Glomerular endothelial cell (primary cell): Measurements from ENCODE around the gene TGM5. TPM values are rescaled to one million over a fixed set of nuclear protein-coding genes. Genes with fewer than 3 reads are reported as not detected.
"Not testable (repeated sequence)": the region's sequence is repeated elsewhere in the genome, so short reads cannot be mapped to it uniquely, and the experiment has no call there.

Experiments used
- DNase-seq: peaks from one replicate; pipeline ENCODE4 v3.0.0-alpha.2; 2011; ENCODE audit warnings: low read depth, low spot score; ENCODE audit errors: extremely low read depth
- total RNA-seq: library from RNA; depleted of rRNA; stranded (reverse); fragments of >200 nt; gene quantifications from 2 replicates; pipeline ENCODE4 v1.2.3, GENCODE V29; 2015

TGM5 gene
- total RNA-seq, 1 donor from 2014 or later = not detected

GRCh38 chr15:43276563-43277200 lies 10.0 kb upstream of the TGM5 start:
- DNase-seq = no peak

GRCh38 chr15:43275740-43276562 lies 9.2 kb upstream of the TGM5 start:
- DNase-seq = no peak

- DNase-seq = no peak
These were observed 7.4 kb upstream of the TGM5 start for GRCh38 chr15:43274136-43274535.

- DNase-seq = no peak
These were observed 6.5 kb upstream of the TGM5 start for GRCh38 chr15:43273243-43273642.

GRCh38 chr15:43271908-43272307 lies 5.2 kb upstream of the TGM5 start:
- not testable (repeated sequence) for DNase-seq

- no peak for DNase-seq
These were observed 4.1 kb upstream of the TGM5 start for GRCh38 chr15:43270676-43271306.

- no peak for DNase-seq
These were observed 3.5 kb upstream of the TGM5 start for GRCh38 chr15:43270113-43270665.

GRCh38 chr15:43268111-43269105 lies 1.7 kb upstream of the TGM5 start:
- no peak for DNase-seq

- no peak for DNase-seq
These were observed 711 bp upstream of the TGM5 start for GRCh38 chr15:43267439-43267838.

GRCh38 chr15:43266386-43266785 lies 342 bp downstream of the TGM5 start:
- no peak for DNase-seq

GRCh38 chr15:43260011-43260615 lies 6.6 kb downstream of the TGM5 start:
- DNase-seq = no peak

- DNase-seq = no peak
These were observed 7.9 kb downstream of the TGM5 start for GRCh38 chr15:43258781-43259180.

- no peak for DNase-seq
These were observed 10.4 kb downstream of the TGM5 start for GRCh38 chr15:43256341-43256740.

- DNase-seq = no peak
These were observed 11.4 kb downstream of the TGM5 start for GRCh38 chr15:43255376-43255775.

- no peak for DNase-seq
These were observed 13.0 kb downstream of the TGM5 start for GRCh38 chr15:43253431-43254403.

GRCh38 chr15:43251871-43252250 lies 14.9 kb downstream of the TGM5 start:
- no peak for DNase-seq

GRCh38 chr15:43251185-43251870 lies 15.4 kb downstream of the TGM5 start:
- no peak for DNase-seq

- no peak for DNase-seq
These were observed 15.9 kb downstream of the TGM5 start for GRCh38 chr15:43250785-43251184.
